ENCODE measurements around the gene N4BP2.
A peak's percentile ranks its signal among the peaks of the same experiment; 100 is the strongest.
"Not testable (repeated sequence)": the region's sequence is repeated elsewhere in the genome, so short reads cannot be mapped to it uniquely, and the experiment has no call there.

The N4BP2 gene

GRCh38 chr4:40093400-40093799, 36.8 kb downstream of the N4BP2 start:
- DNase-seq: not testable (repeated sequence)

GRCh38 chr4:40099010-40099409, 42.4 kb downstream of the N4BP2 start:
- DNase-seq: no peak

GRCh38 chr4:40107150-40107549, 50.5 kb downstream of the N4BP2 start:
- DNase-seq: not testable (repeated sequence)

DNA sequence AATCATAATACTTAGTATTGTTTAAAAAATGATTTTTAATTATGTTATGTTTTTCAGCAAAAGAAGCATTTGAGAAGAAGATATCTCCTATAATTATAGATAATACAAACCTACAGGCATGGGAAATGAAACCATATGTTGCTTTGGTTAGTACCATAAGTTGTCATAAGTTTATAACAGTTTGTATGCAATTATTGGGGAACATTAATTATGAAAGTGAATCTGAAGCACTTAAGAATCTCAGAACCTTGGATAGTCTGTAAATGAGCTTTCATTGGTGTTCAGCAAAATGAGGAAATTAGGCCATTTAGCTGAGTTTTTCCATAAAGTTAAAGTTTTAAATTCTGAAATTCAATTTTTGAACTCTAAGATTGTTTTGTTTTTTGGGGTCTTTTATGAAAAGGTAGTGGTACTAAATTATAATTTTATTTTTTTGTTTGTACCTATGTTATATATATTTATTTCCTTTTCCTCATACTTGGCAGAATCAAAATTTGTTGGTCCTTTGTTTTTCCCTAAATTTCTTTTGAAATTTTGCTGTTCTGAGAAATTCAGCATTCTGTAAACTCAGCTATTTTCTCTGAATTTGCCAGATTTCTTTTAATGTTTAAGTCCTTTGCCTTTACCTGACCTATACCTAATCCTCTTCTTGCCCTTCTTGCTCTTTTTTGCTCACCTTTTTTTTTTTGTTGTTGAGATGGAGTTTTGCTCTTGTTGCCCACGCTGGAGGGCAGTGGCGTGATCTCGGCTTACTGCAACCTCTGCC, 55.6 kb downstream of the N4BP2 start:
- DNase-seq: no peak

GRCh38 chr4:40114206-40114605, 57.6 kb downstream of the N4BP2 start:
- no peak for DNase-seq

DNA sequence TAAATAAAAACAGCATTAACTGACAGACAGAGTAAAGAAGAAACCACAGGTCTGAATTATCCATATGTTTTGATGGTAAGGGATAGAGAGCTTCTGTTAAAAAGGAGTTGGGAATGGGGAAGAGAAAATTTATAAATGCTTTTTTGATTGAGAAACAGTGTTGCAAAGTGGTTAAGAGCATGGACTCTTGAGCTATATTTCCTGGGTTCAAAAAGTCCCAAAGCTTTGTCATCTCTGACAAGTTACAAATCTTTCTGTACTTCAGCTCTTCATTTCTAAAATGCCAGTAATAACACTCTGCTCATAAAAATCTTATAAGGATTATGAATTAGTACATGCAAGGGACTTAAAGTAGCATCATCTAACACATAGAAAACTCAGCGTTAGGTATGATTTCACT, 62.2 kb downstream of the N4BP2 start:
- DNase-seq: no peak

- no peak for DNase-seq
Measured at GRCh38 chr4:40119344-40119743, 62.7 kb downstream of the N4BP2 start.

GRCh38 chr4:40121515-40121914, 64.9 kb downstream of the N4BP2 start:
- DNase-seq: no peak

GRCh38 chr4:40122941-40123340, 66.3 kb downstream of the N4BP2 start:
- no peak for DNase-seq

DNA sequence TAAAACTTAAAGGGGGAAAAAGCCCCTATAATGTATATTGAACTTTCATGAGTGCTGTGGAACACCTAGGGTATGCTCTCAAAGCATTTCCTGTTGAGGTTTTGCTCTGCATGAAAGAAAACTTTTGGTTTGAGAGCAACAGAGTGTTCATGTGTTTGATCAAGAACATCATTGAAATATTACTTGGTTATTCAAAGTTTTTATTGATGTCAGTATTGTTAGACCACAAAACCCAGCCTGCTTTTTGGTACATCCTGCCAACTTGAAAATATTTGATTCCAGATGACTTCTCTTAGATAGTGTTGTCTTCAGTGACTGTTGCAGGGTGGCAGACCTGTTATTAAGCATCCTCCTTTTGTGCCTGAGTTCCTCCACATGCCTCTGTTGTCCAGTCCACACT, 68.0 kb downstream of the N4BP2 start:
- no peak for DNase-seq

DNA sequence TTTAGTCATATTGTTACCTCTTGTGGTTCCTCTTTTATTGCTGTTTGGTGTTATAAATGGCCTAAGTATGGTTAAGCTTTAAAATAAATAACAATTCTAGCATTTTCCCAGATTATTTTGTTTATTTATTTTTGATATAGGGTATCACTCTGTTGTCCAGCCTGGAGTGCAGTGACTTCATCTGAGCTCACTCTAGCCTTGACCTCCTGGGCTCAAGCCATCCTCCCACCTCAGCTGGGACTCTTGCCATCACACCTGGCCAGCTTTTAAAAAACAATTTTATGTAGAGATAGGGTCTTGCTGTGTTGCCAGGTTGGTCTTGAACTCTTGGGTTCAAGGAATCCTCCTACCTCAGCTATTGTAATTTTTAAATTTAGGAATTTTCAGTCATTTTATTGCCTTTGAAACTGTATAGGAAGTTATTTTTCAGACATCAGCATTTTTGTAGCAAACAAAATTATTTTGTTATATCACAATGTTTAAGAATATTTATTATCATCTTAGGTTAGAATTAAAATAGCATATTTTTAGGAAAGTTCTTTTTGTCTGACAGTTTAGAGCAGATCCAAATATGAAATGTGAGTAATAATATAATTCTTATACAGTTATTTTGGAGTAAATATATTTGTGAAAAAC, 73.9 kb downstream of the N4BP2 start:
- no peak for DNase-seq

DNA sequence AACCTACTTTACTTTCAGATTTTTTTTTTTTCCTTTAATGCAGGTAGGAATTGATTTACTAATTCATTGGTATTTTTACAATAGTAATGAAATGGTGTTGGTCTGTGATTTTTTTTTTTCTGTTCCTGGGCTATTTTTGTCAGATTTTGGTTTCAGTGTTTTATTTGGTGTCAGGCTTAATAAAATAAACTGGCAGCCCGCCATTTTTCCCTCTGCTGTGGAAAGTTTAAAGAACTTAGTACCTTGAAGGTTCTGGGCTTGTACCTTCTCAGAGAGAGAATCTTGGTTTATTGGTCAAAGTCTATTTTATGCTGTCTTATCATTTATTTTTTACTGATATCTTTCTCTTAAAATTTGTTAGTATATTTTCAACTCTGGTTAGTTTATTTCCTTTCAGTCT, 76.2 kb downstream of the N4BP2 start:
- DNase-seq: no peak

GRCh38 chr4:40134206-40134917, 77.7 kb downstream of the N4BP2 start:
- no peak for DNase-seq

DNA sequence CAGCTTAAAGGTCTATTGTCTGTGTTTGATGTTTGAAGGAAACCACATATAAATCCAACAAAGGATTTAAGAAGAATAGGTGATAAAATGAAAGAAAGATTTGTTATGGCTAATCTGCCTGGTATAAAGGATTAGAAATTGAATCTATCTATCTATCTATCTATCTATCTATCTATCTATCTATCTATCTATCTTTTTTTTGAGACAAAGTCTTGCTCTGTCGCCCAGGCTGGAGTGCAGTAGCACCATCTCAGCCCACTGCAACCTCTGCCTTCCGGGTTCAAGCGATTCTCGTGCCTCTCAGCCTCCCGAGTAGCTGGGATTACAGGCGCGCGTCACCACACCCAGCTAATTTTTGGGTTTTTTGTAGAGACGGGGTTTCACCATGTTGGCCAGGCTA, 79.6 kb downstream of the N4BP2 start:
- not testable (repeated sequence) for DNase-seq

DNA sequence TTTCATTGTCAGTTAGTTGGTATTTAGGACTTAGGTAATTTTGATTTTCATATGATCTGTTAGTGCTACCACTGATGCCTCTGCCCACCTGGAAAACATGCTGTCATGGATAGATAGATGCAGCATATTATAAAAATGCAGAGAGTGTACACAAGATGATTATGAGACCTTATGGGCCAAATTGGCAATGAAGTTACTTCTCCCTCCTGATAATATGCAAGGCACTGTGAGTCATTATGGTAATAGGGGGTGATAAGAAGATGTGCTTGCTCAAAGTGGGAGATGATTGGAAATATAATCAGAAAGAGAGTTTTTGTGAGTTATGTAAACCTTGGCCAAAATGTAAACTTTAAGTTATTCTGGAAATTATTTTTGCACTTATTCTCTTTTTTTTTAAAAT, 83.5 kb downstream of the N4BP2 start:
- no peak for DNase-seq

DNA sequence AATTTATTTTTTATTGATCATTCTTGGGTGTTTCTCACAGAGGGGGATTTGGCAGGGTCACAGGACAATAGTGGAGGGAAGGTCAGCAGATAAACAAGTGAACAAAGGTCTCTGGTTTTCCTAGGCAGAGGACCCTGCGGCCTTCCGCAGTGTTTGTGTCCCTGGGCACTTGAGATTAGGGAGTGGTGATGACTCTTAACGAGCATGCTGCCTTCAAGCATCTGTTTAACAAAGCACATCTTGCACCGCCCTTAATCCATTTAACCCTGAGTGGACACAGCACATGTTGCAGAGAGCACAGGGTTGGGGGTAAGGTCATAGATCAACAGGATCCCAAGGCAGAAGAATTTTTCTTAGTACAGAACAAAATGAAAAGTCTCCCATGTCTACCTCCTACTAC, 83.9 kb downstream of the N4BP2 start:
- not testable (repeated sequence) for DNase-seq

DNA sequence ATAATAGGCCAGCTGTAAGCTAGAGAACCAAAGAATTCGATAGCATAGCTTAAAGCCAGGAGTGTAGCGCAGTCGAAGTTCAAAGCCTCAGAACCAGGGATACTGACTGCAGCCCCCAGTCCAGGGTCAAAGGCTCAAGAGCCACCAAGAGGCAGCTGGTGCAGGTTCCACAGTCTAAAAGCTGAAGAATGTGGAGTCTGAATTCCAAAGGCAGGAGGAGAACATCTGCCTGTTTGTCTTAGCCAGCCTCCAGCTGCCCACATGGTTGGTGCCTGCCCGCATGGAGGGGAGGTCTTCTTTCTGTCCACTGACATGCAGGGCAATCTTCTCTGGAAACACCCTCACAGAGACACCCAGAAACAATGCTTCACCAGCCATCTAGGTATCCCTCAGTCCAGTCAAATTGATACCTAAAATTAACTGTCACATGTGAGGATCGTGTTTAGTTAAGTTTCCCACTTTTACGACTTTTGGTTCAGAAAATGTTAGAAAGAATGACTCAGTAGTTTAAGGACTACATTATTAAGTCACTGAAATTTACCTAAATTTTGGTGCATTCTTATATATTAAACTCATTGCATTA, 87.4 kb downstream of the N4BP2 start:
- DNase-seq: no peak

GRCh38 chr4:40144716-40145115, 88.1 kb downstream of the N4BP2 start:
- no peak for DNase-seq

DNA sequence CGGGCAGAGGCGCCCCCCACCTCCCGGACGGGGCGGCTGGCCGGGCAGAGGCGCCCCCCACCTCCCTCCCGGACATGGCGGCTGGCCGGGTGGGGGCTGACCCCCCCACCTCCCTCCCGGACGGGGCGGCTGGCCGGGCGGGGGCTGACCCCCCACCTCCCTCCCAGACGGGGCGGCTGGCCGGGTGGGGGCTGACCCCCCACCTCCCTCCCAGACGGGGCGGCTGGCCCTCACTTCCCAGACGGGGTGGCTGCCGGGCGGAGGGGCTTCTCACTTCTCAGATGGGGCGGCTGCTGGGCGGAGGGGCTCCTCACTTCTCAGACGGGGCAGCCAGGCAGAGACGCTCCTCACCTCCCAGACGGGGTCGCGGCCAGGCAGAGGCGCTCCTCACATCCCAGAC, 90.8 kb downstream of the N4BP2 start:
- DNase-seq: not testable (repeated sequence)

DNA sequence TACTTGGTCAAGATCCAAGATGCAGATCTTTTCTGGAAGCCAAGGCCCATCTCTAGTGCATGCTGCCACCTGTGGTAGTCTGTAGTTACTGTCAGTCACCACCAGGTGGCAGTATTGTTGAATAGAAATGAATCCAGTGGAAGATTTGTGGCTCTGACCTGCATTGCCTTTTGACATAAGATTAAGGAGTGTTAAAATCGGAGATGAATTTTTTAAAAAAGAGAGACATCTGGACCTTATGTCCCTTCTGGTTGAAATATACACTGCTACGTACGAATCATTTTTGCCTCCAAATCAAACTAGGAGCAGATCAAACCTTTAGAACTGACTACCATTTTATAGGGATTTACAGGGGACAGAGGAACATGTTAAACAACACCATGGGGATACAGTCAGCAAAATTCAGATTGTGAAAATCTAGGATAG, 93.3 kb downstream of the N4BP2 start:
- DNase-seq: peak; percentile 72

DNA sequence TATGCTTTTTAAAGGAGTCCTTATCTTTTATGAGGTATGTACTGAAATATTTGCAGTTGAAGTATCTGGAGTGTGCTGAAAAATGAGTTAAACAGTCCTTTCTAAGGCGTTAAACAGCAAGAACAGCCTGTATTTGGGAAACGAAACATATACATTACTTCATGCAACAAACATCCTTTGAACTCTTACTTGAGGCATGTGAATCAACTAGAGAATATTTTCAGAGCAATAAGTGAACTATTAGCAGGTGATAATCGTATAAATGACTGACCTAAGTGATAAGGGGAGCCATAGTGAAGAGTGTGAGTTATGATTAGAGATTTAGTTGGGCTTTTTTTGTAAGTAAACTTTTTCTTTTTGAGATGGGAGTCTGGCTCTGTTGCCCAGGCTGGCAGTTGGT, 94.3 kb downstream of the N4BP2 start:
- no peak for DNase-seq

DNA sequence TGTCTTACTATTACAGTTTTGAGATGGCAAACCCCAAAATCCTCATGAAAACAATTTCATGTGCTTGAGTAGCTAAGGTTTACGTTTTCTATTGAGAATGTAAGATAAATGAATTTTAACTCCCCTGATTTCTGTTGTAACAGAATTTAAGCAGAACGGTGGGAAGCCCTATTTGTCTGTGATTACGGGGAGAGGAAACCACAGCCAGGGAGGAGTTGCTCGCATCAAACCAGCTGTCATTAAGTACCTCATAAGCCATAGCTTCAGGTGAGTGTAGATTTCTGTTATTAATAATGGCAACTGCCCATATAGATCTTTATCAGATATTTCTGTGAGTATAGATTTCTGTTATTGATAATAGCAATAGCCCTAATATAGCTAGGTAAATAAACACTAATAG, 96.0 kb downstream of the N4BP2 start:
- DNase-seq: no peak

- no peak for DNase-seq
Measured at GRCh38 chr4:40157436-40157835, 100.8 kb downstream of the N4BP2 start.

GRCh38 chr4:40160258-40160657, 103.6 kb downstream of the N4BP2 start:
- DNase-seq: no peak
